GM12892 (cell line): Measurements from ENCODE around the gene SNED1.

ENCODE experiments used
- DNase-seq: peaks from one replicate; pipeline ENCODE4 v3.0.0; 2011; ENCODE audit not compliant: insufficient read length
- FAIRE-seq: peaks from 2 replicates; lab custom pipeline; 2011; peaks lifted over from hg19 to GRCh38; lab: Jason Lieb, UNC
- POLR2A ChIP-seq: IDR thresholded peaks from 2 replicates; pipeline ENCODE4 v1.6.1; 2011; ENCODE audit warnings: low read depth, low read length, control low read depth
- POLR2AphosphoS5 ChIP-seq: IDR thresholded peaks from 2 replicates; pipeline ENCODE4 v1.6.1; 2011; ENCODE audit warnings: low read depth, low read length, control low read depth
- TAF1 ChIP-seq: IDR thresholded peaks from 2 replicates; pipeline ENCODE4 v1.6.1; 2011; ENCODE audit warnings: low read depth, mild to moderate bottlenecking, control low read depth, low read length, borderline replicate concordance

SNED1 gene

DNA sequence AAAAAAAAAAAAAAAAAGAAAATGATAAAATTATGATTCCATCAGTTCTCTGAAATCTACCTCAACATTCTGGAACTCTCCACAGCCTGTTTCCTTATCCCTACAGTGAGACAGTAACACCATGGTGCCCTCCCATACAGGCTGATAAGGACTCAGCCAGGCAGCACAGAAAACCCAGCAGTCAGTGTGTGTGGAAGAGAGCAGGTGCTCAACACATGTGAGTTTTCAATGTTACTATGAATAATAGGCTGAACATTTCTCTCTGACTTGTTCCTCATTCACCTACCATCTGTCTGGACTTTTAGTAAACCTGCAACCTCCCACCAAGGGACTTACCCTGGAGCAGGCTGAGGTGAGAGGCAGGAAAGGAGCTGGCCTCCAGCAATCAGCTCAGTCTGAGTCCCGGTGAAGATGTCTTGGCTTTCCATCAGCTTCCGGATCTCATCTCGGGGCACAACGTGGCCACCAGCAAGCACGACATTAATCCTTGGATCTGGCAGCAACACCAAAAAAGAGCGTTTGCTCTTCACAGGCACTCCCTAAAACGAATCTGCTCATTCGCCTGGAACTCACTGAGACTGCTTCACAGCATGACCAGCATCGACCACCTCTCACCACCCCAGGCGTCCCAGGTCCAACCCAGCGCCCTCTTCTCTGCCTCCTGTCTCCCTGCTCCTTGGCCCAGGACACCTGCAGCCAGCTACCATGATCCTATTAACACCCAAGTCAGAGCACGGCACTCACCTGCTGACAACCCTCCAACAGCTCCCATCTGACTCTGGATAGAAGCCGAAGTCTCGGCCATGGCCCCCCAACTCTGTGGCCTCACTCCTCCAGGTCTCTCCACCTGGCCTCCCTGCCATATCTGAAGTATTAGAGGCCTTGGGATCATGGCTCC is 134.4 kb downstream of the SNED1 start:
- peak; percentile 84 for FAIRE-seq
- TF ChIP-seq TAF1 (no peak), POLR2AphosphoS5 (no peak), POLR2A (no peak)
- DNase-seq, result no peak

DNA sequence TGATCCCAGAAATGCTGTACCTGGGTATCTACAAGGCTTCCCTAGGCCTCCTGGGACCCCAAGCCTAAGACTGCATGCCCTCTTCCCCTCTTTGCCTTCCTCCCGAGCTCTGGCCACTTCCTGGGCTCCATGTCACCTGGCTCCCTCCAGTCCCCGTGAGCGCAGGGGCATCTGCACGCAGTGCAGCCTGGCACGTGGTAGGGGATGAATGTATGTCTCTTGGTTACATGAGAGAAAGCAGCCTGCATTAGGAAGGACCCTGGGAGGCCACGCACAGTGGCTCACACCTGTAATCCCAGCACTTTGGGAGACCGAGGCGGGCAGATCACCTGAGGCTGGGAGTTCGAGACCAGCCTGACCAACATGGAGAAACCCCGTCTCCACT is 135.0 kb downstream of the SNED1 start:
- FAIRE-seq (no peak), DNase-seq (no peak)
- TF ChIP-seq POLR2A (no peak), POLR2AphosphoS5 (no peak), TAF1 (no peak)

DNA sequence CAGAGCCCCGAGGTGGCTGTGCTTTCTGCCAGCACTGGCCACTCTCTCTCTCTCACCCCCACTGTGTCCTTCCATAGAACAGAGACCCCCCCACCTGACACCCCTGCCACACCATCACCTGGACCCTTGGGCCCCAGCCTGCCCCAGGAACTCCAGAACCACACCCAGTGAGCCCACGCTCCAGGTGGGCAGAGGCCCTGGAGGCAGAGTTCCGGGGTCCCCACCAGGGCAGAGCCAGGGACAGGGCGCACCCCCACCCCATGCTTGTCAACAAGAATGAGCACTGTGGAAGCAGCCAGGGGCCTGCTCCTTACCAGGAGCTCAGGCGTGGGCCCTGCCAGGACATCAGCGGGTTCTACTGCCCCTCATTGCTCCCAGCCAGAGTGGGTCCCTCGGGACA is 136.3 kb downstream of the SNED1 start:
- TF ChIP-seq POLR2A, result no peak
- DNase-seq, result no peak
- no peak for FAIRE-seq

DNA sequence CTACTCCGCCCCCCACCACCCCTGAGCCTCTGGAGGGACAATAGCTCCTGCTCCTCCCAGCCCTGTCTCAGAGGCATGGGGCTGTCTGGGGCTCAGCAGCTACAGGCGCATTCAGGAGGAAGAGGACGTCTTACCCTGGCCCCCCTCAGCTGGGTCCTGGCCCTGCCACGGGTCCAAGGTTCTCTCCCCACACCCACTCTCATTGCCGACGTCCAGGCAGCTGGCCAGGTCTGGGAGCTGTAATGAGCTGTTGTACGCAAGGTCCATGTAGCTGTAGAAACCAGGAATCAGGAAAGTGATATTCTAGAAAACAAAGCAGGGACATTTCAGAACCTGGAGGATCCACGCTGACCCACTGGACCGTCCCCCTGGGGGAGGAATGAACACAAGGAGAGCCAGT is 137.3 kb downstream of the SNED1 start:
- no peak for DNase-seq
- no peak for FAIRE-seq
- TF ChIP-seq TAF1 (no peak), POLR2AphosphoS5 (no peak), POLR2A (no peak)

DNA sequence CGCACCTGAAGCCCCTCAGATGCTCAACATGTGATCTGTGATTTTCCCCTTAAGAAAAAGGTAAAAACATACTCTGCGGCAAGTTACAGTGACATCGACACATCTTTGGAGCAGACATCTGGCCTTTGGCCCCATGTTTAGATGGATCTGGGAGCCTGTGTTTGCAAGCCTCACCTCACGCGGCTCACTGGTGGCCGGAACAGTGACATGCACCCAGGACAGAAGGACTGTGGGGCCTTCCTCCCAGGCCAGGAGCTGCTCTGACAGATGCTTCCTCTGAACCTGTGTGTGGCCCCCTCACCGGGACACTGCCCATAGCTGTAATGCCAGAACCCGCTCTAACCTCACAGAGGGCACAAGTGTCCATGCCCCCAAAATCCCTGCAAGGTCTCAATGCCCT is 137.8 kb downstream of the SNED1 start:
- TF ChIP-seq TAF1, result no peak
- no peak for TF ChIP-seq POLR2A
- TF ChIP-seq POLR2AphosphoS5, result no peak
- DNase-seq (no peak), FAIRE-seq (no peak)

DNA sequence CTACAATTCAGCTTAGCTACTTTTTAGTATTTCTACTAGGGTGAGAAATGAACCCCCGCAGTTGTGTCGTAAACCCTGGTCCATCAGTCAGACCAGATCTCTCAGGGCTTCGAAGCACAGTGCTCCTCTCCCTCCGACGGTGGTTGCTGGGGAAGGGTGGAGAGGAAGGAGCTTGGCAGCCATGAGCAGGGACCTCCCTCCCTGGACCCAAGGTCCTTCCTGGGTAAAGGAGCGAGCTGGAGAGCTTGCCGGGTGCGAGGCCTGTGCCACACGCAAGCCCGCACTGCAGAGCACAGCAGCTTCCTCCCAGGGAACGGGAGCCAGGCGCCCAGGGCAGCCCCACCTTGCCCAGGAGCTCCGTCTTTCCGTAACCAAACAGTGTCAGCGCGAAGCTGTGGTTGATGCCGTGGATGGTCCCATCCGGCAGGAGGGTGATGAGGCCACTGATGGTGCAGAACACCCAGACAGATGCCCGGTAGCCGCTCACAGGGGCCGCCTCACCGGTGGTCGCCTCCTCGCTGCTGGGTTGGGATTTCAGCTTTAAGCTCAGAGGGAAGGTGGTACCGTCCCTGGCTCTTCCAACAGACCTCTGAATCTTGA is 138.3 kb downstream of the SNED1 start:
- no peak for TF ChIP-seq TAF1
- no peak for TF ChIP-seq POLR2AphosphoS5
- TF ChIP-seq POLR2A, result no peak
- DNase-seq, result no peak
- FAIRE-seq, result no peak

DNA sequence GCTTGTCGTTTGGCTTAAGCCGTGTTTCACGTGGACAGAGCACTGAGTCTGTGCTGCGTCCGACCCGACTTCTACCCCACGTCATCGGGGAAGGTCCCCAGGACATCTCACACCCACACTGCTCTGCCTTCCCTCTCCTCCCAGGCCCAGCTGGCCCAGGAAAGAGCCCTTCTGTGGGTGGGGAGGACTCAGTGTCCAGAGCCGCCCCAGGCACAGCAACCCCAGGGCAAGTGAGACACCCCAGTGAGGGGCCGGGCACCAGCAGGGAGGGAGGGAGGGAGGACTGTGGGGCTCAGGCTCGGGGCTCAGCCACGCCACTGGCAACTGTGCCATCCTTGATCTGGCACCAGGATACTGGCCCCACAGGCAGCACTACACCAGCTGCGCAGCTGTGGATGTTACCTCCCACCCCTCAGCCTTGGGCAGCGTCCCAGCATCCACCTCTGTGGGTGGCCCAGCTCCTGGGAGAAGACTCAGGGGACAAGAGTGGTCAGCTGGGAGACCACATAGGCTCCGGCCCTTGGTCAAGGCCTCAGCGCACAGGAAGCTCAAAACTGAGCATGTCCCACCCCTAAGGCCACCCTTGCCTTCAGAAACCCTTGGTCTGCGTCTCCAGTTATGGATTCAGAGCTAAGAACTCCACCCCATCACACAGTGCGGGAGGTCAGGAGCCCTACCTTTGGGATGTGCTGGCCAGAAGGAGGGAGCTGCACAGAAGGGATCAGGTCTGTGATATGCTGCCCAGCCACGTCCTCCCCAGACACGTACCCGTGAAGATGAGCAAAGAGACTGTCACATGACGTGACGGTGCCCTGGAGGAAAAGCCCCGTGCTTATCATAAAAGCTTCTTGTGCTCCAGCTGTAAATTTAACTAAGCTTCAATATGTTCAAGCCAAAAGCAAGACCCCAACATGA is 139.1 kb downstream of the SNED1 start:
- no peak for DNase-seq
- TF ChIP-seq TAF1 (no peak), POLR2AphosphoS5 (no peak), POLR2A (no peak)
- FAIRE-seq, result no peak

DNA sequence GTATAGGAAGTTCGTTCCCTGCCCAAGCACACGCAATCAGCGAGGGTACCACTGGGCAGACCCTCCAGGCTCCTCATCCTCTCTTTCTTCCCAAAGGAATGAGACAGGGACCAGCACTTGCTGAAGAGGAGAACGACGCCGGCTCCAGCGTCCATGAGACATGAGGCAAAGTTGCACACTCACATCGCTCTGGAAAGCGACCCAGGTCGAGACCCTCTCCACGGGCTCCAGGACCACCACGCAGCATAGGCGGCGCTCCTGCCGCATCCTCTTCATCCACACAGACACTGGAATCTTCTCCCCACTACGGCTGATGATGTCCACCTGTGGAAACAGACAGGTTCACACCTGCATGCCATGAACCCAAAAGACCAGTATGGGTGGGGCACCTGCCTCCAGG is 140.1 kb downstream of the SNED1 start:
- DNase-seq (no peak), FAIRE-seq (no peak)
- TF ChIP-seq POLR2A (no peak), POLR2AphosphoS5 (no peak), TAF1 (no peak)

DNA sequence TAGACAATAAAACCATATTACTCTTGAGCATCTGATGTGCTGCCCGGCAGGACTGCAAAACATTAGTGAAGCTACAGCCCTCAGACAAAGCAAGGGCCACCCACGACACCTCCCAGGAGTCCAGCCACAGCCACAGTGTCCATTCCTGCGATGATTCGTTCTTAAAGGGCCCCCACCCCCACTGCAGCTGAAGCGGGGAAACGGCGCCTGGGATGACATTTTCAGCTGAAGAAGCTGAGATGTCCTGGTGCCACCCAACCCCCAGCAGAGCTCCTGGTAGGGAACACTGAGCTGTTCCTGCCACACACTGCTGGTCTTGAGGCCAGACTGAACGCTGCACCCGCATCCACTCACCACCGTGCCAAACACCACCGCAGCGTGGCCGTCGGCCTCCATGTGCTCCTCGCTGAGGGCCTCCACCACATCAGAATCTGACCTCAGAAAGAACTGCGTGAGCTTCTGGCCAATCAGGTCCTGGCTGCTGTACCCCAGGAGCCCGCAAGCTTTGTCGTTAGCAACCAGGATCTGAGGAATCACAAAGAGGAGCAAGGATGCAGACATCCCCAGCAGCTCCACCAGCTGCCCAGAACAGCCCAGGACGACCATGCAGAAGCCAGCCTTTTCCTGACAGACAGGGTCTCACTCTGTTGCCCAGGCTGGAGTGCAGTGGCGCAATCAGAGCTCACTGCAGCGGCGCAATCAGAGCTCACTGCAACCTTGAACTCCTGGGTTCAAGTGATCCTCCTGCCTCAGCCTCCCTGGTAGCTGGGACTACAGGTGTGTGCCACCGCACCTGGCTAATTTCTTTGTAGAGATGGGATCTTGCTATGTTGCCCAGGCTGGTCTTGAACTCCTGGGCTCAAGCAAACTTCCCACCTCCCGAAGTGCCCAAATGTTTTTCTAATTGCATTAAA is 141.4 kb downstream of the SNED1 start:
- DNase-seq, result no peak
- no peak for TF ChIP-seq TAF1
- no peak for TF ChIP-seq POLR2A
- TF ChIP-seq POLR2AphosphoS5, result no peak
- no peak for FAIRE-seq

DNA sequence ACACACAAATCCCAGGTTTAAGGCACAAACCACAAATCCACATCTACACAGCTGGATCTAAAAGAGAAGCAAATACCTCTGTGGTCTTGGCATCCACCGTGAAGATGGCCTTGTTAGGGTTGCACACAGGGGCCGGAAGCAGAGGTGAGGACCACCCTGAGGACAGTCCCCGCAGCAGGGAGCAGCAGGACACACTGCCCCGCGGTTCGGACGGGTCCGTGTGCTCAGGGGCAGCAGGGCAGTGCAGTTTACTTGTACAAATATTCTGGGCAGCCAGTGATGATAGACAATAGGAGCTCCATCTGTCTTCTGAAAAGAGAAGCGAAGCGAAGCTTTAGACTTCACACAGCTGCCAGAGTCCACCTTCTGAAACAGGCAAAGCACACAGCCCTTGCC is 142.0 kb downstream of the SNED1 start:
- DNase-seq (no peak), FAIRE-seq (no peak)
- no peak for TF ChIP-seq POLR2A
- no peak for TF ChIP-seq TAF1
- no peak for TF ChIP-seq POLR2AphosphoS5
